ENCODE data around the gene EAF2.

EAF2 gene

GRCh38 chr3:121836481-121836880 is 1.5 kb downstream of the EAF2 start:
- DNase-seq, result no peak
- peaks cover 3% of the 10 kb centered on the region for H3K79me2 ChIP-seq (ENCODE audit: control insufficient read depth, insufficient read depth, low read length, poor library complexity)
- H3K14ac ChIP-seq (ENCODE audit: low read length), result no peak overlapping the region
- no peak overlapping the region for H3K9ac ChIP-seq (ENCODE audit: low read length)
- H2BK5ac ChIP-seq (ENCODE audit: low read depth, low read length, poor library complexity), result no peak overlapping the region
- no peak overlapping the region for H3K4me3 ChIP-seq (ENCODE audit: low read depth, low read length)
- H3K27ac ChIP-seq (ENCODE audit: low read depth, low read length), result no peak overlapping the region
- no peak overlapping the region for H2BK120ac ChIP-seq (ENCODE audit: insufficient read depth, low read length, poor library complexity)
- peaks cover 3% of the 10 kb centered on the region for H3K79me1 ChIP-seq (ENCODE audit: low read length)
- H3K27me3 ChIP-seq (ENCODE audit: insufficient read depth, low read length), result no peaks in the 10 kb centered on the region
- no peak overlapping the region for H2AK5ac ChIP-seq (ENCODE audit: low read length)
- no peak overlapping the region for H4K91ac ChIP-seq (ENCODE audit: low read depth, low read length)
- WGBS (ENCODE audit: extremely low coverage, insufficient coverage, insufficient read length), result no CpG with 5 or more reads among the region's 3 CpGs
- no peaks in the 10 kb centered on the region for H3K36me3 ChIP-seq (ENCODE audit: control insufficient read depth in 1 of 2, insufficient read depth in 2 of 2, low read length in 2 of 2)
- H2BK12ac ChIP-seq (ENCODE audit: low read length), result no peak overlapping the region
- H2AFZ ChIP-seq (ENCODE audit: insufficient read depth, low read length, poor library complexity), result no peak overlapping the region
- no peak overlapping the region for H3K4ac ChIP-seq (ENCODE audit: low read depth, low read length)
- H3K4me1 ChIP-seq (ENCODE audit: control insufficient read depth in 1 of 2, insufficient read depth in 2 of 2, low read length in 2 of 2), result peaks cover 0 to 6% of the 10 kb centered on the region in 2 experiments
- no peak overlapping the region for H3K4me2 ChIP-seq (ENCODE audit: low read length)
- H3K23ac ChIP-seq (ENCODE audit: low read length), result no peak overlapping the region
- no peak overlapping the region for H4K12ac ChIP-seq (ENCODE audit: low read depth, low read length)
- H4K8ac ChIP-seq (ENCODE audit: low read depth, low read length), result no peak overlapping the region
- no peaks in the 10 kb centered on the region for H3K9me3 ChIP-seq (ENCODE audit: insufficient read depth, low read depth, low read length)
- H3K18ac ChIP-seq (ENCODE audit: low read length), result no peak overlapping the region

- Histone ChIP-seq H3K18ac (ENCODE audit: low read length) (no peak overlapping the region), H3K4me2 (ENCODE audit: low read length) (no peak overlapping the region), H2AFZ (ENCODE audit: insufficient read depth, low read length, poor library complexity) (no peak overlapping the region), H3K79me1 (ENCODE audit: low read length) (no peaks in the 10 kb centered on the region), H3K23ac (ENCODE audit: low read length) (no peak overlapping the region), H3K27ac (ENCODE audit: low read depth, low read length) (no peak overlapping the region), H3K79me2 (ENCODE audit: control insufficient read depth, insufficient read depth, low read length, poor library complexity) (no peaks in the 10 kb centered on the region), H3K14ac (ENCODE audit: low read length) (no peak overlapping the region), H2AK5ac (ENCODE audit: low read length) (no peak overlapping the region), H3K9me3 (ENCODE audit: insufficient read depth, low read depth, low read length) (no peaks in the 10 kb centered on the region), H4K8ac (ENCODE audit: low read depth, low read length) (no peak overlapping the region), H3K4me1 (ENCODE audit: control insufficient read depth in 1 of 2, insufficient read depth in 2 of 2, low read length in 2 of 2) (peaks cover 0 to 2% of the 10 kb centered on the region in 2 experiments), H2BK120ac (ENCODE audit: insufficient read depth, low read length, poor library complexity) (no peak overlapping the region), H4K12ac (ENCODE audit: low read depth, low read length) (no peak overlapping the region), H3K4me3 (ENCODE audit: low read depth, low read length) (no peak overlapping the region), H2BK5ac (ENCODE audit: low read depth, low read length, poor library complexity) (no peak overlapping the region), H3K36me3 (ENCODE audit: control insufficient read depth in 1 of 2, insufficient read depth in 2 of 2, low read length in 2 of 2) (no peaks in the 10 kb centered on the region), H3K9ac (ENCODE audit: low read length) (no peak overlapping the region), H2BK12ac (ENCODE audit: low read length) (no peak overlapping the region), H4K91ac (ENCODE audit: low read depth, low read length) (no peak overlapping the region), H3K4ac (ENCODE audit: low read depth, low read length) (no peak overlapping the region), H3K27me3 (ENCODE audit: insufficient read depth, low read length) (no peaks in the 10 kb centered on the region)
- peak in 1 of 2 donors; percentile 5 for DNase-seq
- WGBS (ENCODE audit: extremely low coverage, insufficient coverage, insufficient read length), result no CpG with 5 or more reads among the region's 23 CpGs
Measured at GRCh38 chr3:121839962-121840361, 5.0 kb downstream of the EAF2 start.

- Histone ChIP-seq H3K9me3 (ENCODE audit: insufficient read depth, low read depth, low read length) (no peaks in the 10 kb centered on the region), H4K8ac (ENCODE audit: low read depth, low read length) (no peak overlapping the region), H3K4me2 (ENCODE audit: low read length) (no peak overlapping the region), H3K27me3 (ENCODE audit: insufficient read depth, low read length) (no peaks in the 10 kb centered on the region), H3K23ac (ENCODE audit: low read length) (no peak overlapping the region), H3K4ac (ENCODE audit: low read depth, low read length) (no peak overlapping the region), H3K18ac (ENCODE audit: low read length) (no peak overlapping the region), H2BK120ac (ENCODE audit: insufficient read depth, low read length, poor library complexity) (no peak overlapping the region), H3K36me3 (ENCODE audit: control insufficient read depth in 1 of 2, insufficient read depth in 2 of 2, low read length in 2 of 2) (no peaks in the 10 kb centered on the region), H2AK5ac (ENCODE audit: low read length) (no peak overlapping the region), H3K79me1 (ENCODE audit: low read length) (no peaks in the 10 kb centered on the region), H3K9ac (ENCODE audit: low read length) (no peak overlapping the region), H2AFZ (ENCODE audit: insufficient read depth, low read length, poor library complexity) (no peak overlapping the region), H3K4me1 (ENCODE audit: control insufficient read depth in 1 of 2, insufficient read depth in 2 of 2, low read length in 2 of 2) (no peaks in the 10 kb centered on the region), H4K12ac (ENCODE audit: low read depth, low read length) (no peak overlapping the region), H2BK12ac (ENCODE audit: low read length) (no peak overlapping the region), H2BK5ac (ENCODE audit: low read depth, low read length, poor library complexity) (no peak overlapping the region), H3K4me3 (ENCODE audit: low read depth, low read length) (no peak overlapping the region), H3K14ac (ENCODE audit: low read length) (no peak overlapping the region), H4K91ac (ENCODE audit: low read depth, low read length) (no peak overlapping the region), H3K79me2 (ENCODE audit: control insufficient read depth, insufficient read depth, low read length, poor library complexity) (no peaks in the 10 kb centered on the region), H3K27ac (ENCODE audit: low read depth, low read length) (no peak overlapping the region)
- no peak for DNase-seq
- WGBS (ENCODE audit: extremely low coverage, insufficient coverage, insufficient read length), result no CpG with 5 or more reads among the region's 7 CpGs
Measured at GRCh38 chr3:121844892-121845291, 9.9 kb downstream of the EAF2 start.

- Histone ChIP-seq H3K79me1 (ENCODE audit: low read length) (peaks cover 2% of the 10 kb centered on the region), H4K91ac (ENCODE audit: low read depth, low read length) (no peak overlapping the region), H3K9me3 (ENCODE audit: insufficient read depth, low read depth, low read length) (no peaks in the 10 kb centered on the region), H3K79me2 (ENCODE audit: control insufficient read depth, insufficient read depth, low read length, poor library complexity) (no peaks in the 10 kb centered on the region), H4K12ac (ENCODE audit: low read depth, low read length) (no peak overlapping the region), H3K4me1 (ENCODE audit: control insufficient read depth in 1 of 2, insufficient read depth in 2 of 2, low read length in 2 of 2) (no peaks in the 10 kb centered on the region), H3K36me3 (ENCODE audit: control insufficient read depth in 1 of 2, insufficient read depth in 2 of 2, low read length in 2 of 2) (peaks cover 0 to 1% of the 10 kb centered on the region in 2 experiments), H3K9ac (ENCODE audit: low read length) (no peak overlapping the region), H3K4me3 (ENCODE audit: low read depth, low read length) (no peak overlapping the region), H2AK5ac (ENCODE audit: low read length) (no peak overlapping the region), H3K4me2 (ENCODE audit: low read length) (no peak overlapping the region), H3K23ac (ENCODE audit: low read length) (no peak overlapping the region), H2AFZ (ENCODE audit: insufficient read depth, low read length, poor library complexity) (no peak overlapping the region), H2BK5ac (ENCODE audit: low read depth, low read length, poor library complexity) (no peak overlapping the region), H3K27ac (ENCODE audit: low read depth, low read length) (no peak overlapping the region), H3K4ac (ENCODE audit: low read depth, low read length) (no peak overlapping the region), H3K27me3 (ENCODE audit: insufficient read depth, low read length) (no peaks in the 10 kb centered on the region), H2BK120ac (ENCODE audit: insufficient read depth, low read length, poor library complexity) (no peak overlapping the region), H3K14ac (ENCODE audit: low read length) (no peak overlapping the region), H3K18ac (ENCODE audit: low read length) (no peak overlapping the region), H4K8ac (ENCODE audit: low read depth, low read length) (no peak overlapping the region), H2BK12ac (ENCODE audit: low read length) (no peak overlapping the region)
- no CpG with 5 or more reads among the region's 2 CpGs for WGBS (ENCODE audit: extremely low coverage, insufficient coverage, insufficient read length)
- peak in 1 of 2 donors; percentile 10 for DNase-seq
Measured at GRCh38 chr3:121852256-121852655, 17.2 kb downstream of the EAF2 start.
